HCT116 (cell line): ENCODE results near the gene MMP21. TPM values are rescaled to one million over a fixed set of nuclear protein-coding genes. Genes with fewer than 3 reads are reported as not detected.

Source experiments
- ATAC-seq: fragments of 200-7000 bp; cut with Tn5 transposase; 2 replicates; pipeline ENCODE4 v1.9.1; 2020; ENCODE audit warnings: mild to moderate bottlenecking, moderate library complexity
- BruUV-seq: library from RNA; stranded (reverse); fragments of 400-500 nt; replicated peaks from 2 replicates; lab custom pipeline; 2021; lab: Mats Ljungman, UMichigan
- CTCF ChIA-PET: fragments of 300-600 bp; sonication (Branson Sonifier 250); formaldehyde crosslinking; loops from one replicate; lab custom pipeline; 2021; ENCODE audit warnings: antibody characterized with exemption; lab: Charles Lee
- POLR2A ChIA-PET: fragments of 300-600, 350-600 bp; sonication (Branson Sonifier 250); formaldehyde crosslinking; loops from one replicate; lab custom pipeline; 2021; ENCODE audit warnings: antibody characterized with exemption; lab: Charles Lee
- RAD21 ChIA-PET, 2 experiments: fragments of 300-600 bp; sonication (Branson Sonifier 250); formaldehyde crosslinking; loops; one replicate each; lab custom pipeline; 2023; ENCODE audit warnings: low total read pairs in 2 of 2; ENCODE audit not compliant: uncharacterized antibody in 2 of 2, unreplicated experiment in 2 of 2, low non-redundant PET in 1 of 2; lab: Charles Lee
- DNase-seq: peaks from one replicate; pipeline ENCODE4 v3.0.0-alpha.2; 2010; ENCODE audit warnings: low read depth, low spot score
- H2AFZ ChIP-seq: fragments of 200-600 bp; shearing (Covaris generic), sonication (generic); 2 replicates; pipeline ENCODE4 v1.6.1; 2017; ENCODE audit warnings: low read depth, mixed run types, mixed read lengths, antibody characterized with exemption, low read length; ENCODE audit not compliant: poor library complexity, severe bottlenecking
- H3K27ac ChIP-seq: 2 replicates; pipeline ENCODE4 v1.5.1; 2012; ENCODE audit warnings: low read depth, low read length
- H3K27me3 ChIP-seq: fragments of 200-600 bp; sonication (generic); 2 replicates; pipeline ENCODE4 v1.6.1; 2016; ENCODE audit warnings: mixed run types, low read length, mixed read lengths; ENCODE audit not compliant: insufficient read depth
- H3K36me3 ChIP-seq, 2 experiments: fragments of 200-500 bp in 1 of 2; fragments of 200-600 bp in 1 of 2; sonication (Bioruptor generic) in 1 of 2; sonication (generic) in 1 of 2; 2 replicates each; pipeline versions ENCODE4 v1.5.1 to v1.6.1; 2014 to 2016; ENCODE audit warnings: low read length in 2 of 2, inconsistent platforms in 1 of 2, mixed read lengths in 1 of 2, mixed run types in 1 of 2; ENCODE audit not compliant: insufficient read depth in 2 of 2, control insufficient read depth in 1 of 2
- H3K4me1 ChIP-seq, 2 experiments: fragments of 200-600 bp in 1 of 2; sonication (generic) in 1 of 2; 2 replicates each; pipeline versions ENCODE4 v1.5.1 to v1.6.1; 2012 to 2017; ENCODE audit warnings: low read length in 2 of 2, inconsistent platforms in 1 of 2, mild to moderate bottlenecking in 1 of 2, mixed read lengths in 1 of 2, mixed run types in 1 of 2, moderate library complexity in 1 of 2; ENCODE audit not compliant: insufficient read depth in 2 of 2, control insufficient read depth in 1 of 2
- H3K4me2 ChIP-seq: fragments of 200-600 bp; sonication (generic); 2 replicates; pipeline ENCODE4 v1.6.1; 2017; ENCODE audit warnings: mixed run types, low read length, mixed read lengths
- H3K4me3 ChIP-seq, 2 experiments: fragments of 200-600 bp in 1 of 2; sonication (generic) in 1 of 2; replicated peaks in 1 of 2; 2 replicates each; pipeline ENCODE4 v1.5.1; 2011 to 2016; ENCODE audit warnings: low read length in 2 of 2, control low read depth in 1 of 2, low read depth in 1 of 2, mild to moderate bottlenecking in 1 of 2, mixed read lengths in 1 of 2, mixed run types in 1 of 2
- H3K79me2 ChIP-seq: fragments of 200-600 bp; sonication (generic); 2 replicates; pipeline ENCODE4 v1.6.1; 2017; ENCODE audit warnings: mild to moderate bottlenecking, mixed run types, low read length, moderate library complexity, mixed read lengths; ENCODE audit not compliant: insufficient read depth
- H3K9ac ChIP-seq: fragments of 200-600 bp; sonication (generic); 2 replicates; pipeline ENCODE4 v1.6.1; 2016; ENCODE audit warnings: low read length, mixed read lengths
- H3K9me2 ChIP-seq: fragments of 200-600 bp; sonication (generic), shearing (Covaris generic); 2 replicates; pipeline ENCODE4 v1.6.1; 2017; ENCODE audit warnings: mixed run types, mild to moderate bottlenecking, moderate library complexity; ENCODE audit not compliant: insufficient read depth
- H3K9me3 ChIP-seq, 2 experiments: fragments of 200-500 bp in 1 of 2; fragments of 200-600 bp in 1 of 2; sonication (Bioruptor generic) in 1 of 2; sonication (generic) in 1 of 2; 2 replicates each; pipeline ENCODE4 v1.6.1; 2014 to 2017; ENCODE audit warnings: low read length in 2 of 2, mixed read lengths in 2 of 2, inconsistent platforms in 1 of 2, low read depth in 1 of 2, mild to moderate bottlenecking in 1 of 2, mixed run types in 1 of 2, moderate library complexity in 1 of 2; ENCODE audit not compliant: control insufficient read depth in 1 of 2, insufficient read depth in 1 of 2
- H4K20me1 ChIP-seq: fragments of 200-600 bp; sonication (generic), shearing (Covaris generic); 2 replicates; pipeline ENCODE4 v1.6.1; 2017; ENCODE audit warnings: mixed run types, mild to moderate bottlenecking, moderate library complexity; ENCODE audit not compliant: insufficient read depth
- CTCF ChIP-seq, 3 experiments: fragments of 200-600 bp in 1 of 3; sonication (generic) in 1 of 3; IDR thresholded peaks in 2 of 3; conservative IDR thresholded peaks in 1 of 3; 2 replicates each; pipeline ENCODE4 v1.5.1; 2012 to 2017; ENCODE audit warnings: low read depth in 2 of 3, low read length in 2 of 3, antibody characterized with exemption in 1 of 3, borderline replicate concordance in 1 of 3, control low read depth in 1 of 3, mild to moderate bottlenecking in 1 of 3, mixed read lengths in 1 of 3, mixed run types in 1 of 3, moderate library complexity in 1 of 3; ENCODE audit not compliant: insufficient read depth in 1 of 3
- EGR1 ChIP-seq: IDR thresholded peaks from 2 replicates; pipeline ENCODE4 v1.6.1; 2012; ENCODE audit warnings: low read depth
- ELF1 ChIP-seq: IDR thresholded peaks from 2 replicates; pipeline ENCODE4 v1.6.1; 2012; ENCODE audit warnings: low read depth, borderline replicate concordance
- EZH2phosphoT487 ChIP-seq: fragments of 200-600 bp; IDR thresholded peaks from 2 replicates; pipeline ENCODE4 v1.6.1; 2018; ENCODE audit warnings: antibody characterized with exemption, borderline replicate concordance
- FOSL1 ChIP-seq: IDR thresholded peaks from 2 replicates; pipeline ENCODE4 v1.6.1; 2012; ENCODE audit warnings: low read depth
- SIN3A ChIP-seq: IDR thresholded peaks from 2 replicates; pipeline ENCODE4 v1.6.1; 2012; ENCODE audit warnings: low read depth
- SRF ChIP-seq: IDR thresholded peaks from 2 replicates; pipeline ENCODE4 v1.6.1; 2012; ENCODE audit warnings: low read depth
- ZBTB33 ChIP-seq: IDR thresholded peaks from 2 replicates; pipeline ENCODE4 v1.6.1; 2011; ENCODE audit warnings: mild to moderate bottlenecking, low read length, moderate library complexity; ENCODE audit not compliant: insufficient replicate concordance; ENCODE audit errors: extremely low read depth
- ZNF274 ChIP-seq: fragments of 200-500 bp; sonication (Bioruptor generic); IDR thresholded peaks from 2 replicates; pipeline ENCODE4 v1.6.1; 2014; ENCODE audit warnings: mild to moderate bottlenecking, low read depth, low read length, inconsistent platforms
- intact Hi-C: fragments of 100-400 bp; cut with micrococcal nuclease; formaldehyde crosslinking; loops from 2 replicates; pipeline ENCODE4 v1.10.0; 2022
- total RNA-seq: library from RNA; stranded (reverse); gene quantifications from one replicate; pipeline ENCODE4 v1.2.1, GENCODE V29; 2021; ENCODE audit not compliant: unreplicated experiment

Gene MMP21
- total RNA-seq, 1 experiment from 2014 or later, result not detected

GRCh38 chr10:125792342-125793300 is 17.0 kb upstream of the MMP21 start:
- ATAC-seq, result no peak
- ChIA-PET POLR2A (no interaction called here), CTCF (no interaction called here), RAD21 (no interaction called here)
- no TSS peak for BruUV-seq
- no peak overlapping the region for H3K9ac ChIP-seq
- no peaks in the 10 kb centered on the region for H3K27me3 ChIP-seq
- intact Hi-C loops, result no loop called here
- TF ChIP-seq FOSL1 (no peak), SIN3A (no peak), SRF (no peak), ZBTB33 (no peak), ZNF274 (no peak), EGR1 (no peak), EZH2phosphoT487 (no peak), ELF1 (no peak), CTCF (IDR thresholded peaks at IDR 0.05 in 2 of 3, conservative IDR thresholded peaks at IDR 0.05 in 1 of 3; ENCODE audit: borderline replicate concordance in 1 of 3, insufficient read depth in 1 of 3, low read depth in 2 of 3, low read length in 2 of 3) (no peak)
- H3K4me2 ChIP-seq, result no peak overlapping the region
- H3K9me2 ChIP-seq, result no peaks in the 10 kb centered on the region
- H4K20me1 ChIP-seq, result no peaks in the 10 kb centered on the region
- H3K79me2 ChIP-seq, result no peaks in the 10 kb centered on the region
- H3K27ac ChIP-seq, result no peak overlapping the region
- H3K36me3 ChIP-seq, result peaks cover 0 to 10% of the 10 kb centered on the region in 2 experiments; a peak in 1 of 4 replicates
- no peak overlapping the region for H2AFZ ChIP-seq
- H3K4me1 ChIP-seq, result peaks cover 0 to 4% of the 10 kb centered on the region in 2 experiments; a peak in 1 of 4 replicates
- H3K4me3 ChIP-seq, result no peak overlapping the region
- no peaks in the 10 kb centered on the region for H3K9me3 ChIP-seq
- no peak for DNase-seq
